SHP77 treated with DMSO at 0.1 percent for 48 hours (cell line): ENCODE data around the gene CFAP74.

Experiments used
- DNase-seq: peaks from one replicate; lab custom pipeline; 2025; lab: John Stamatoyannopoulos, UW

The CFAP74 gene

GRCh38 chr1:1967879-1968278 is 35.7 kb downstream of the CFAP74 start:
- DNase-seq = no peak

- DNase-seq = no peak
Observed at GRCh38 chr1:1967151-1967550, 36.4 kb downstream of the CFAP74 start.

- DNase-seq = no peak
Observed at GRCh38 chr1:1966071-1966740, 37.4 kb downstream of the CFAP74 start.

GRCh38 chr1:1965546-1965945 is 38.0 kb downstream of the CFAP74 start:
- no peak for DNase-seq

- DNase-seq = no peak
Observed at GRCh38 chr1:1964811-1965210, 38.8 kb downstream of the CFAP74 start.

GRCh38 chr1:1963570-1963969 is 40.0 kb downstream of the CFAP74 start:
- DNase-seq = no peak

- DNase-seq = no peak
Observed at GRCh38 chr1:1962752-1963151, 40.8 kb downstream of the CFAP74 start.

- DNase-seq = no peak
Observed at GRCh38 chr1:1960480-1961196, 42.9 kb downstream of the CFAP74 start.

- peak; percentile 79 for DNase-seq
Observed at GRCh38 chr1:1959840-1960479, 43.6 kb downstream of the CFAP74 start.

- no peak for DNase-seq
Observed at GRCh38 chr1:1959459-1959839, 44.1 kb downstream of the CFAP74 start.

- no peak for DNase-seq
Observed at GRCh38 chr1:1958071-1958541, 45.5 kb downstream of the CFAP74 start.

- no peak for DNase-seq
Observed at GRCh38 chr1:1957533-1957961, 46.0 kb downstream of the CFAP74 start.

- no peak for DNase-seq
Observed at GRCh38 chr1:1956586-1957532, 46.7 kb downstream of the CFAP74 start.

- no peak for DNase-seq
Observed at GRCh38 chr1:1956101-1956500, 47.5 kb downstream of the CFAP74 start.

GRCh38 chr1:1955621-1956094 is 47.9 kb downstream of the CFAP74 start:
- no peak for DNase-seq

GRCh38 chr1:1954831-1955441 is 48.6 kb downstream of the CFAP74 start:
- no peak for DNase-seq

- no peak for DNase-seq
Observed at GRCh38 chr1:1954015-1954414, 49.6 kb downstream of the CFAP74 start.

- DNase-seq = no peak
Observed at GRCh38 chr1:1950940-1951339, 52.6 kb downstream of the CFAP74 start.

- no peak for DNase-seq
Observed at GRCh38 chr1:1948783-1949182, 54.8 kb downstream of the CFAP74 start.

GRCh38 chr1:1947493-1947892 is 56.1 kb downstream of the CFAP74 start:
- peak; percentile 74 for DNase-seq

GRCh38 chr1:1946540-1946939 is 57.0 kb downstream of the CFAP74 start:
- peak; percentile 32 for DNase-seq
